HEK293T (cell line): Measurements from ENCODE around the gene BDNF.

Experiments used
- ARNT ChIP-seq: fragments of 450-650 bp; IDR thresholded peaks from 2 replicates; pipeline ENCODE4 v1.6.1; 2017; ENCODE audit warnings: mild to moderate bottlenecking
- FOXK2 ChIP-seq: fragments of 450-650 bp; IDR thresholded peaks from 2 replicates; pipeline ENCODE4 v1.6.1; 2016; ENCODE audit warnings: mild to moderate bottlenecking
- FOXM1 ChIP-seq: fragments of 450-650 bp; IDR thresholded peaks from 2 replicates; pipeline ENCODE4 v1.6.1; 2017; ENCODE audit warnings: mild to moderate bottlenecking, borderline replicate concordance
- HDGF ChIP-seq: fragments of 450-650 bp; IDR thresholded peaks from 2 replicates; pipeline ENCODE4 v1.6.1; 2017; ENCODE audit warnings: antibody characterized with exemption, borderline replicate concordance
- L3MBTL2 ChIP-seq: fragments of 450-650 bp; conservative IDR thresholded peaks from 2 replicates; pipeline ENCODE4 v1.6.1; 2016; ENCODE audit warnings: mild to moderate bottlenecking
- NFRKB ChIP-seq: fragments of 450-650 bp; IDR thresholded peaks from 2 replicates; pipeline ENCODE4 v1.6.1; 2016; ENCODE audit warnings: mild to moderate bottlenecking, moderate library complexity
- SP1 ChIP-seq: fragments of 450-650 bp; IDR thresholded peaks from 2 replicates; pipeline ENCODE4 v1.6.1; 2017
- TARDBP ChIP-seq: fragments of 450-650 bp; IDR thresholded peaks from 2 replicates; pipeline ENCODE4 v1.6.1; 2016
- ZNF384 ChIP-seq: fragments of 450-650 bp; IDR thresholded peaks from 2 replicates; pipeline ENCODE4 v1.6.1; 2016

DNA sequence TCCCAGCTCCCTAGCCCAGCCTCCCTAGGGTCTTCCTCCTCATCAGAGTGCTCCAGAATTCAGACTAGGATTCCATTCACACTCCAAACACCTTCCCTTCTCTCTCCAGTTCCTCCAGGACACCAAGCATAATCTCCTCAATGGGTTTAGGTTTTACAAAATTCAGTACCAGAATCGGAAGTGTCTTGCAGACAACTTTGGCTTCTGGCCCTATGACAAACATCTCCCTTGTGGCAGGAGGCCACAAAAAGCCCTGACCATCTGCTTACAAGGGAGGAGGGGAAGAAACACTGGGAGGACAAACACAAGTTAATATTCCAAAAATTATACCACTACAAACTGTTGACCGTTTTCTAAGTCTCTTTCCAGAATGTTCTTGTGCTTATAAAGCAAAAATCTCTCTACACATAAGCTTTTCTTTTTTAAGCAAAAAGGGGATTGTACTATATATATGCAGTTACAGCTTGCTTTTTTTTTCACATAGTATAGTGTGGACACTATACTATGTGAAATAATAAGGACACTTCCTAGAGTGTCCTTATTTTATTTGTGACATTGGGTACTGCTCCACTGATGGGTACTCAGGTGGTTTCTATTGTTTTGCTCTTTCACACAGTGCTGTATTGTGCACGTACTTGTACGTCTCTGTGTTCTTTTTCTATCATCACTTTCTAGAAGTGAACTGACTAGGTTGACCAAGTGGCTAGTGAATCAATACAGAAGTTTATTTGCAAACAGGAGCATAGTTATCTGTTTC, 78.7 kb downstream of the BDNF start:
- TF ChIP-seq NFRKB, result no peak
- no peak for TF ChIP-seq L3MBTL2
- TF ChIP-seq ZNF384, result no peak
- TF ChIP-seq ARNT, result no peak
- TF ChIP-seq FOXM1, result no peak
- no peak for TF ChIP-seq HDGF
- no peak for TF ChIP-seq TARDBP
- TF ChIP-seq FOXK2, result no peak
- no peak for TF ChIP-seq SP1
